HEK293T (cell line): ENCODE results near the gene PRR15.

Experiments
- FOXM1 ChIP-seq: fragments of 450-650 bp; IDR thresholded peaks from 2 replicates; pipeline ENCODE4 v1.6.1; 2017; ENCODE audit warnings: mild to moderate bottlenecking, borderline replicate concordance
- SUZ12 ChIP-seq: fragments of 450-650 bp; IDR thresholded peaks from 2 replicates; pipeline ENCODE4 v1.6.1; 2016; ENCODE audit warnings: mild to moderate bottlenecking
- TARDBP ChIP-seq: fragments of 450-650 bp; IDR thresholded peaks from 2 replicates; pipeline ENCODE4 v1.6.1; 2016

- no peak for TF ChIP-seq SUZ12
- no peak for TF ChIP-seq FOXM1
- TF ChIP-seq TARDBP = no peak
Observed at GRCh38 chr7:29593459-29593858, 29.8 kb downstream of the PRR15 start.
